KBM-7 (cell line): Measurements from ENCODE around the gene SHFL.

ENCODE experiments used
- DNase-seq: peaks from one replicate; pipeline ENCODE4 v3.0.0-alpha.2; 2015
- in situ Hi-C: fragments of 300-500 bp; cut with MboI; formaldehyde crosslinking; loops from 2 replicates; pipeline ENCODE4 v1.14.3; 2020; ENCODE audit warnings: low sequenced_read_pairs, low pct_unique_long_range_greater_than_20kb, mixed read lengths

SHFL gene

GRCh38 chr19:10086591-10087192 lies 575 bp downstream of the SHFL start:
- no peak for DNase-seq
- in situ Hi-C loops: no loop called here

DNA sequence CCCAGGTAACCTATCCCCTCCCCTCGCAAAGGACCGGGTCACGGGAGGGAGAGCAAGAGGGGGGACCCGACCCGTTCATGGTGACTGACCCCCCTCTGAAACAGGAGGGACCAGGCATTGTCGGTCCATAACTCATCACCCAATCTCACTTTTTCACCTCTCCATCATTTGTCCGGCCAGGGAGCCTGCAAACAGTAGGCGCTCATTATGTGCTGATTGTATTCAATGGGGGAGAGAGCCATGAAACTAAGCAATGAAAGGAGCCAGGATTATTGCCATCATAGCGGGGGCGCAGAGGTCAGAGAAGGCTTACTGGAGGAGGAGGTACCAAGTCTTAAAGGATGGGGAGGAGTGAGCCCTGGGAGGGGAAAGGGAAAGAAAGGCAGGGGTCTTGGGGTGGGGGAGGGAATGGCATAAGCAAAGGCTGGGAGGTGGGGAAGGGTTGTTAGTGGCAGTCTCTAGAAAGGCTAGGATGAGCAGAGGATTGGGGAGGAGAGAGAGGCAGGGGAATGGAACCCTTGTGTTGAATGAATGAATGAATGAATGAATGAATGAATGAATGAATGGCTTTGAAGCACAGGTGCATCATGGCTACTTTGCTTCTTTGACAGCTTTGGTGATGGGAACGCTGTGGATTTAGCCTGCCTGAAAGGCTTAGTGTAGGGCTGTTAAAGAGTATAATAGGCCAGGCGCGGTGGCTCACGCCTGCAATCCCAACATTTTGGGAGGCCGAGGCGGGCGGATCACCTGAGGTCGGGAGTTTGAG lies 1.4 kb downstream of the SHFL start:
- in situ Hi-C loops: no loop called here
- no peak for DNase-seq

DNA sequence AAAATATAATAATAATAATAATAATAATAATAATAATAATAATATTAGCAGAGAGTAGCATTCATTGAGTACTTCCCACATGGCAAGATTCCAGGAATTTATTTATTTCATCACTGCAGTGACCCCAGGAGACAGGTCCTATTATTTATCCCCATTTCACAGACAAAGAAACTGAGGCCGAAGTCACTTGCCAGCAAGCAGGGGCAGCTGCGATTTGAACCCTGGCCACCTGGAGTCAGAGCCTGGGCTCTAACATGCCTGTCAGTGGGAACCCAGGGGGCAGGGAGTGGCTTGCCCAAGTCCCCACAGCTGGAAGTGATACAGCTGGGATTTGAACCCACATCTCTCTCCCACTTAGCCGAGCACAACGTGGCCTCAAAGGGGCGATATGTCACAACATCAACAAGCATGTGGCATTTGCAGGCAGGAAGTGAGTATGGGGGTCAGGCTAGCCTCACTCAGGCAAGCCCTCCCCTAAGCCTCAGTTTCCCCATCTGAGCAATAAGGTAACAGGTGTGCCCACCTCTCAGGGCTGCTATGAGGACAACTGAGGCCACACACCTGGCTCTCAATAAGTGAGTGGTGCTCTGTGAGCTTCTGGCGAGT lies 2.9 kb downstream of the SHFL start:
- DNase-seq: no peak
- in situ Hi-C loops: no loop called here

DNA sequence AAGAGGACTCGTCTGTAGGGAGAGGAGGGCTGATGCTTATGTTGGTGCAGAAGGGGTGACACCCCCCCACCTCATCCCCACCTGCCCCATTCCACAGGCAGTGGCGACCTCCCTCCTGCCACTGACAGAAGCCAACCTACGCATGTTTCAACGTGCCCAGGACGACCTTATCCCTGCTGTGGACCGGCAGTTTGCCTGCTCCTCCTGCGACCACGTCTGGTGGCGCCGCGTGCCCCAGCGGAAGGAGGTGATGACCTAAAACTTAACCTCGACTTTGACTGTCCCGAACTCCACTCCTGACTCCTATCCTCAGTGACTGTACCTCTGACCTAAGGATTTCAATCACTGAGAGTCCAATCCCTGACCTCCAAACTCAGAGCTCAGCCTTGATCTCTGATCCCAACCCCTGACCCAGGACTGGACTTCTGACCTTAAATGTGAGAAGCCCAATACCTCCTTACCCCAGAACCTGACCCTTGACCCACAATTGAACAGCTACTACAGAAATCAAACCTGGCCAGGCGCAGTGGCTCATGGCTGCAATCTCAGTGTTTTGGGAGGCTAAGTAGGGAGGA lies 3.8 kb downstream of the SHFL start:
- DNase-seq: no peak
- in situ Hi-C loops: no loop called here

DNA sequence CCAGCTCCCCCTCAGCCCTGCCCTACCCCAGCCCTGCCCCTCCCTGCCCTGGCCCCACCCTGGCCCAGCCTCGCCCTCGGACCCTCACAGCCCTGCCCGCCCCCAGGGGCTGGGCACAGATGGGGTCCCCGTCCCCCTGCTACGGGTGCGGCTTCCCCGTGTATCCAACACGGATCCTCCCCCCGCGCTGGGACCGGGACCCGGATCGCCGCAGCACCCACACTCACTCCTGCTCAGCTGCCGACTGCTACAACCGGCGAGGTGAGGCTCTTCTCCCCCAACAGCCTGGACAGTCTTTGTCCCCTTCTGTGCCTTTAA lies 5.2 kb downstream of the SHFL start:
- DNase-seq: no peak
- in situ Hi-C loops: no loop called here

- DNase-seq: no peak
- in situ Hi-C loops: no loop called here
These were observed 6.0 kb downstream of the SHFL start for GRCh38 chr19:10091895-10092641.

DNA sequence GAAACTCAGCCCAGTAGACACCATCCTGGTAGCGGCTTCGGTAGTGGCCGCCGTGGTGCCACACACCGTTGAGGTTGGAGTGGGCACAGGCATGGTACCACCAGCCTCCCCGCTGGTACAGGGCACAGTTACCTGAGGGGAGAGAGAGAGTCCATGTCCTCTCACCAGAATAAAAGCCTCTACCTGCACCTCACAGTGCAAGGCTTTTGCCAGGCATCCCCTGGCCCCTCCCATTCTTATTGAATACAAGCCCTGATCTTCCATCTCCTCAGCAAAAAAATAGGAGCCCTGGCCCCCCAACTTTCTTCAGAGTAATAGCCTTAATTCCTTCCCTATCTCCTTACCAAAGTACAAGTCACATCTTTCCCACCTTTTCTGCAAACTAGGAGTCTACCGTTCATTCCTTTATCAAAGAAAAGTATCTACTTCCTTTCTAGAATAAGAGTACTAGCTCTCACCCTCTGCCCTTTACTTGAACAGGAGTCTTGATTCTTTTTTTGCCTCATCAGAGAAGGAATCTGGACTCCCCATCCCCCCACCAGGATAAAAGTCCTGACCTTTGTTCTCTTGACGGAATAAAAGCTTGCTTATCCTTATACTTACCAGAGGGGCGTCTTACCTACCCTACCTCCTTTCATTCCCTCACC lies 6.7 kb downstream of the SHFL start:
- no peak for DNase-seq
- in situ Hi-C loops: no loop called here

DNA sequence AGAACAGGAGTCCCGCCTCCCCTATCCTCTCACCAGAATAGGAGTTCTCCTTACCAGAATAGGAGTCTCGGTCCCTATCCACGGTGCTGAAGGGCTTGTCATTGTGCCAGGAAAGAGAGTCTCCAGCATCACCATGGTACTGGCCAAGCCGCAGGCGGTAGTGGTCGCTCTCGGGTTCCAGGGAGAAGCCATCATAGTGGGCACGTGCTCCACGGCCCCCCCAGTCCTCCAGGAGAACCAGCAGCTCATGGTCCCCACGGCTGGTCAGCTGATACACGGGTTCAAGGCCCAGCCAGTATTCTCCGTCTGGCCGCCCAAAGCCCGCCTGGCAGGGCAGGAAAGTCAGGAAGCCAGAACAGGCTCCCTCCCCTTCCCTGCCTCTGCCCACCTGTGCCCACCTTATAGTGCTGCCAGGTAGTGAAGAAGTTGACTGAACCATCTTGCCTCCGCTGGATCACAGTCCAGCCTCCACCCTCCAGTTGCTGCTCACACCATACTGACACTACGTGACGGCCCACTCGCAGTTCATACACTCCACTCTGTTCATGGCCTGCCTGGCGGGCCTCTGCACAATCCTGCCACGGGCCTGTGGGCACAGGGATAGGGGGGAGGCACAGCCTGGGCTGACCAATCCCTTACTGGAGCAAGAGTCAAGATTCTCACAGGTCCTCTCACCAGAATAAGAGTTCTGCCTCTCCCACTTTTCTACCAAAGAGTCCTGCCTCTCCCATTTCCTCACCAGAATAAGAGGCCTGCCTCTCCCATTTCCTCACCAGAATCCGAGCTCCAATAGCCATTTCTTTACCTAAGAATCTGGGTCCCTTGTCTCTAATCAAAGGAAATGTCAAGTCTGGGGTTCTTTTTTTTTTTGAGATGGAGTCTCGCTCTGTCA lies 7.4 kb downstream of the SHFL start:
- in situ Hi-C loops: no loop called here
- no peak for DNase-seq

GRCh38 chr19:10095622-10095947 lies 9.5 kb downstream of the SHFL start:
- in situ Hi-C loops: no loop called here
- no peak for DNase-seq

DNA sequence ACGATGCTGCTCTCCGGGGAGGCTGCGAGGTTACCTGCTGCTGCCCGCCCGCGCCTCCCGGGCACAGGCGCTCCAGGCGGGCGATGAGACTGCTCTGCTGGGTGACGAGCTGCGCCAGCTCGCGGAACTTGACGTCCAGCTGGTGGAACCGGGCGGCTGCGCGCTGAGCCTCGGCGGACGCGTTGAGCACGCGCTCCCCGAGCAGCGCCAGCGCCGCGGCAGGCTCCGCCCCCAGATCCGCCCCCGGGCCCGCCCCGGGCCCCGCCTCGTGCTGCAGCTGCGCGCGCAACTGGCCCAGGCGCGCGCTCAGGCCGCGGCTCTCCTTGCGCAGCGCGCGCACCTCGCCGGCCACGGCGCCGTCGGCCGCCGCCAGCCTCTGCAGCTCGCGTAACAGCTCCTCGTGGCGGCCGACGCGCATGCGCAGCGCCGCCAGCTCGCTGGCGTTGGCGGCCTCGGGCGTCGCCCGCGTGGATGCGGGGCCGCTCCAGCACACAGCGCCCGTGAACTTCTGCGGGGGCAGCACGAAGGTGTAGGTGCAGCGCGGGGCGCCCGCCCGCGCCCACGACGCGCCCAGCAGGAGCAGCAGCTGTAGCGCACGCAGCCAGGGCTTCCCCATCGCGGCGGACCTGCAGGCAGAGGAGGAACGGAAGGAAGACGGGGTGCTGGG lies 10.0 kb downstream of the SHFL start:
- in situ Hi-C loops: no loop called here
- DNase-seq: peak; percentile 80

DNA sequence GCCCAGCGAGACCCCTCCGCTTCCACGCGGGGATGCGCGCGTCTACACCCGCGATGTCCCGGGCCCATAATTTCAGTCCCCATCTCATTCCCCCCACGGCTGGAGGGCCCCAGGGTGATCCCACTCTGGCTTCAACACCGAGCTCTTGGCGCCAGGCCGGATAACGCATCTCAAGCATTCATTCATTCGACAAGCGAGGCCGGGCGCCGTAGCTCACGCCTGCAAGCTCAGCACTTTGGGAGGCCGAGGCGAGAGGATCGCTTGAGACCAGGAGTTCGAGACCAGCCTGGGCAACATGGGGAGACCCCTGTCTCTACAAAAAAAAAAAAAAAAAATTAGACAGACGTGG lies 10.5 kb downstream of the SHFL start:
- DNase-seq: no peak
- in situ Hi-C loops: no loop called here

GRCh38 chr19:10100163-10100785 lies 14.2 kb downstream of the SHFL start:
- in situ Hi-C loops: no loop called here
- DNase-seq: no peak

DNA sequence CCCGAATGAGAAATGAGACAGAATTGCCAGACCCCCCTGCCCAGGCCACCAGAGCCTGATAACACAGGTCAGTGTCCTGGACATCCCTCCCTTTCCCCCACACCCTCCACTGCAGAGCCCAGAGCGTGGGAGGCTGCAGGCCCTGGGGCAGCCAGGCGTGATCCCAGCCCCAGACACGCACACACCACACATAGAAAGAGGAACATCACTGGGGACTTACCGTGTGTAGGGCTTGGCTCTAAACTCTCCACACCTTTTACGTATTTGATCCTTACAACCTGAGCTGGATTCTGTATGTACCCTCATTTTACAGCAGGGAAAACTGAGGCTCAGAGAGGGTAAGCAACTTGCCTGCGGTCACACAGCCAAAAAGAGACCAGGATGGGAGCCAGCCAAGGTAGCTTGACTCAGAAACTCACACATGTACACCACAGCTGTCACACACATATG lies 16.7 kb downstream of the SHFL start:
- peak; percentile 90 for DNase-seq
- in situ Hi-C loops: no loop called here

DNA sequence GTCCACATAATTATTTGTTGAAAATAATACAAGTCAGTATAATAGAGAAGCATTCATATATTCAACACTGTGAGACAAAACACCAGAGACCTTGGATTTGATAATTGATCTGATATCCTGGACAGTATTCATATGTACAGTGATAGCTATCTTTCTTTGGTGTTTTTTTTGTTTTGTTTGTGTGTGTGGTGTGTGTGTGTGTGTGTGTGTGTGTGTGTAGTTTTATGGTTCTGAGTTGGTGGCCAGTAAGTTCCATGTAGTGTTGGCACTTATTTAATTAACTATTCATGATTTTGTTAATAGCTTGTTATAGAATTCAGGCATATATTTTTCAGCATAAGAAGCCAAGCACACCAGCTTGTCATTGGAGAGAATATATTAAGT lies 18.0 kb downstream of the SHFL start:
- in situ Hi-C loops: no loop called here
- no peak for DNase-seq

DNA sequence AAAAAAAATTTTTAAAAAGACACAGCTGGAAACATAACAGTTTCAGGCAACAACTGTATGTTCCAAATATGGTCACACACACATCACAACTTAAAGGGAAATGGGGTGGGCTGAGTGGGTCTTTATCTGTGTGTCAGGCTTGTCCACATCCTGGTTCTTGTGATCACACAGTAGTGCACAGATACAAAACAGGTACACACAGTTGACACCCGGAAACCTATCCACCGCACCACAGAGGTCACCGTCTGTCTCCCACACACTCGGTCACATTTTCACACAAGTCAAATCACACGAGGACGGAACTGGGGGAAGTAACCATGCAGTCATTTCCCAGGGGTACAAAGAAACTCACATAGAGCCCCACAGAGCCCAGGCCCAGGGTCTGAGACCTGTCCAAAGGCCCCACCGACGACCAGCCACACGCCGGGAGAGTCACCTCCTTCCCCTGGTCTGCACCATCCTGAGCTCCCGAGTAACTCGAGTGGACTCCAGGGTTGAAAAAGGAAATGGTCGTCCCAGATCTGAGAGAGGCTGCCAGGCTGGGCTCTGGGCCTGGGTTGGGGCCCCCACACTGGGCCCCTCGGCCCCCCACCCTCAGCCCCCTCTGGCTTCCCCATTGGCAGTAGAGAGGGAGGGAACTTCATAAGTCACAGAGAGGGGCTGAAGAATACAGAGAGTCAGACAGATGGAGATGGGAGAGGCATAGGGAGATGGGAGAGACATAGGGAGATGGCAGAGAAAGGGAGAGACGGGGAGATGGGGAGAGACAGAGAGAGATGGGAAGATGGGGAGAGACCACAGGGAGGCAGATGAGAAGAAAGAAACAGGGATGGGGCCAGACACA lies 18.8 kb downstream of the SHFL start:
- in situ Hi-C loops: no loop called here
- peak; percentile 91 for DNase-seq

GRCh38 chr19:10105509-10106099 lies 19.5 kb downstream of the SHFL start:
- in situ Hi-C loops: no loop called here
- no peak for DNase-seq
